A549 (cell line): ENCODE data around the gene ELMO3.

ENCODE experiments used
- BCL3 ChIP-seq: fragments of >200 bp; sonication (Bioruptor Twin); formaldehyde crosslinking; IDR thresholded peaks from 3 replicates; pipeline ENCODE4 v1.6.1; 2016
- CTCF ChIP-seq: fragments of >200 bp; sonication (Bioruptor Twin); formaldehyde crosslinking; IDR thresholded peaks from 3 replicates; pipeline ENCODE4 v1.5.1; 2016
- JUN ChIP-seq, 2 experiments: fragments of >200 bp; sonication (Bioruptor Twin); formaldehyde crosslinking; IDR thresholded peaks; 2 replicates in 1 of 2; 3 replicates in 1 of 2; pipeline ENCODE4 v1.6.1; 2016 to 2017
- KDM5A ChIP-seq: fragments of 200-600 bp; sonication (generic); IDR thresholded peaks from 2 replicates; pipeline ENCODE4 v1.6.1; 2016; ENCODE audit warnings: antibody characterized with exemption, mild to moderate bottlenecking
- POLR2A ChIP-seq: IDR thresholded peaks from 2 replicates; pipeline ENCODE4 v1.6.1; 2012; ENCODE audit warnings: mild to moderate bottlenecking, low read length
- POLR2AphosphoS2 ChIP-seq: conservative IDR thresholded peaks from 2 replicates; pipeline ENCODE4 v1.6.1; 2012; ENCODE audit warnings: low read length, improper control_type of control experiment, inconsistent platforms
- RAD21 ChIP-seq, 2 experiments: fragments of >200 bp in 1 of 2; sonication (Bioruptor Twin) in 1 of 2; formaldehyde crosslinking in 1 of 2; IDR thresholded peaks in 1 of 2; conservative IDR thresholded peaks in 1 of 2; 2 replicates in 1 of 2; 3 replicates in 1 of 2; pipeline ENCODE4 v1.6.1; 2012 to 2018; ENCODE audit warnings: inconsistent platforms in 1 of 2
- RNF2 ChIP-seq: fragments of 200-600 bp; sonication (generic); IDR thresholded peaks from 2 replicates; pipeline ENCODE4 v1.6.1; 2016; ENCODE audit warnings: low read depth, mild to moderate bottlenecking, antibody characterized with exemption, moderate library complexity, borderline replicate concordance
- ZSCAN20 ChIP-seq: fragments of 250-450 bp; sonication (Bioruptor Pico); IDR thresholded peaks from 2 replicates; pipeline ENCODE4 v1.8.0; 2022; ENCODE audit warnings: mild to moderate bottlenecking, moderate library complexity
- TF ChIP-seq, protein P1 (sequence below): fragments of 200-600 bp; sonication (generic); IDR thresholded peaks from 2 replicates; pipeline ENCODE4 v1.6.1; 2016; ENCODE audit warnings: antibody characterized with exemption, mild to moderate bottlenecking, moderate library complexity

DNA sequence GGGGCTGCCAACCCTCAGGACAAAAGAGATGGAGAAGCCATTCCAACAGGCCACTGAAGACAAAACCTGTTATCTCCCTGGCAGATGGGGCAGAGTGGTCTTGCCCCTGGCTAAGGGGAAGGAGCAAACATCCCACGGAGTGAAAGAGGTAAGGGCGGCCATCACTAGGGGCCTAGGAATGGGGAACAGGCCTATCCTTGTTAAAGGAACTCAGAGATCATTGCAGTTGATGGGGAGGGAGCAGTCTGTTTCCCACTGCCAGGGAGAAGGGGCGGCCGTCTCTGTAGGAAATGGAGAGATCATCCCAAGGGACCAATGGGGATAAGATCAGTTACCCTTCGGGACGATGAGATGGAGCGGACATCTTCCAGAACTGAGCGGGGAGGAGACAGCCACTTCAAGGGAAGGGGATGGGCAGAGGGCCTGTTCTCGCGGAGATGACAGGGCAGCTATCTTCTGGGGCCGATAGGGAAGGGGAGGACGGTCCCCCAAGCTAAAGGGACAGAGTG, 27.4 kb downstream of the ELMO3 start:
- no peak for TF ChIP-seq BCL3
- TF ChIP-seq POLR2A: peak; percentile 55
- TF ChIP-seq CTCF: no peak
- no peak for TF ChIP-seq KDM5A
- no peak for TF ChIP-seq ZSCAN20
- no peak for TF ChIP-seq RNF2
- TF ChIP-seq, protein P1, sequence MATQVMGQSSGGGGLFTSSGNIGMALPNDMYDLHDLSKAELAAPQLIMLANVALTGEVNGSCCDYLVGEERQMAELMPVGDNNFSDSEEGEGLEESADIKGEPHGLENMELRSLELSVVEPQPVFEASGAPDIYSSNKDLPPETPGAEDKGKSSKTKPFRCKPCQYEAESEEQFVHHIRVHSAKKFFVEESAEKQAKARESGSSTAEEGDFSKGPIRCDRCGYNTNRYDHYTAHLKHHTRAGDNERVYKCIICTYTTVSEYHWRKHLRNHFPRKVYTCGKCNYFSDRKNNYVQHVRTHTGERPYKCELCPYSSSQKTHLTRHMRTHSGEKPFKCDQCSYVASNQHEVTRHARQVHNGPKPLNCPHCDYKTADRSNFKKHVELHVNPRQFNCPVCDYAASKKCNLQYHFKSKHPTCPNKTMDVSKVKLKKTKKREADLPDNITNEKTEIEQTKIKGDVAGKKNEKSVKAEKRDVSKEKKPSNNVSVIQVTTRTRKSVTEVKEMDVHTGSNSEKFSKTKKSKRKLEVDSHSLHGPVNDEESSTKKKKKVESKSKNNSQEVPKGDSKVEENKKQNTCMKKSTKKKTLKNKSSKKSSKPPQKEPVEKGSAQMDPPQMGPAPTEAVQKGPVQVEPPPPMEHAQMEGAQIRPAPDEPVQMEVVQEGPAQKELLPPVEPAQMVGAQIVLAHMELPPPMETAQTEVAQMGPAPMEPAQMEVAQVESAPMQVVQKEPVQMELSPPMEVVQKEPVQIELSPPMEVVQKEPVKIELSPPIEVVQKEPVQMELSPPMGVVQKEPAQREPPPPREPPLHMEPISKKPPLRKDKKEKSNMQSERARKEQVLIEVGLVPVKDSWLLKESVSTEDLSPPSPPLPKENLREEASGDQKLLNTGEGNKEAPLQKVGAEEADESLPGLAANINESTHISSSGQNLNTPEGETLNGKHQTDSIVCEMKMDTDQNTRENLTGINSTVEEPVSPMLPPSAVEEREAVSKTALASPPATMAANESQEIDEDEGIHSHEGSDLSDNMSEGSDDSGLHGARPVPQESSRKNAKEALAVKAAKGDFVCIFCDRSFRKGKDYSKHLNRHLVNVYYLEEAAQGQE: no peak
- TF ChIP-seq JUN (IDR thresholded peaks at IDR 0.05): no peak
- TF ChIP-seq POLR2AphosphoS2: no peak
- TF ChIP-seq RAD21 (conservative IDR thresholded peaks at IDR 0.05 in 1 of 2, IDR thresholded peaks at IDR 0.05 in 1 of 2): no peak
